Progenitor cell of endocrine pancreas (in vitro differentiated cells): ENCODE results near the gene SMCHD1. TPM values are rescaled to one million over a fixed set of nuclear protein-coding genes. Genes with fewer than 3 reads are reported as not detected.
A peak's percentile ranks its signal among the peaks of the same experiment; 100 is the strongest.
"Not testable (repeated sequence)": the region's sequence is repeated elsewhere in the genome, so short reads cannot be mapped to it uniquely, and the experiment has no call there.

Experiments
- DNase-seq: peaks from one replicate; pipeline ENCODE4 v3.0.0; 2021; ENCODE audit warnings: low spot score; ENCODE audit not compliant: unreplicated experiment
- H3K27ac Mint-ChIP-seq: 2 replicates; pipeline ENCODE4 v1.8.0; 2021; ENCODE audit warnings: mild to moderate bottlenecking, moderate library complexity, mixed read lengths
- H3K27me3 Mint-ChIP-seq: 2 replicates; pipeline ENCODE4 v1.8.0; 2021; ENCODE audit warnings: mixed read lengths
- H3K36me3 Mint-ChIP-seq: 2 replicates; pipeline ENCODE4 v1.8.0; 2022; ENCODE audit warnings: mixed read lengths; ENCODE audit not compliant: insufficient read depth
- H3K4me1 Mint-ChIP-seq: 2 replicates; pipeline ENCODE4 v1.8.0; 2021; ENCODE audit warnings: low read depth, mixed read lengths
- H3K4me3 Mint-ChIP-seq: 2 replicates; pipeline ENCODE4 v1.8.0; 2021; ENCODE audit warnings: low read depth, mild to moderate bottlenecking, moderate library complexity, mixed read lengths
- H3K9me3 Mint-ChIP-seq: 2 replicates; pipeline ENCODE4 v1.8.0; 2021; ENCODE audit warnings: low read depth, mixed read lengths
- CTCF ChIP-seq: fragments of 200-600 bp; sonication (generic); IDR thresholded peaks from one replicate; pipeline ENCODE4 v1.5.0; 2021; ENCODE audit warnings: antibody characterized with exemption, mild to moderate bottlenecking; ENCODE audit not compliant: unreplicated experiment
- total RNA-seq: library from RNA; stranded (reverse); gene quantifications from 2 replicates; pipeline ENCODE4 v1.2.1, GENCODE V29; 2021

SMCHD1 gene
- total RNA-seq, 1 donor from 2014 or later, result 59.2 TPM

- Mint-ChIP-seq H3K27me3 (no peaks in the 10 kb centered on the region), H3K27ac (no peak overlapping the region), H3K4me3 (no peak overlapping the region), H3K36me3 (peaks cover 14% of the 10 kb centered on the region), H3K4me1 (no peaks in the 10 kb centered on the region), H3K9me3 (no peaks in the 10 kb centered on the region)
- no peak for DNase-seq
- no peak for TF ChIP-seq CTCF
Measured at GRCh38 chr18:2794159-2794558, 138.6 kb downstream of the SMCHD1 start.

GRCh38 chr18:2797951-2798350, 142.4 kb downstream of the SMCHD1 start:
- Mint-ChIP-seq H3K4me3 (no peak overlapping the region), H3K9me3 (no peaks in the 10 kb centered on the region), H3K4me1 (peaks cover 2% of the 10 kb centered on the region)

GRCh38 chr18:2799369-2799768, 143.8 kb downstream of the SMCHD1 start:
- H3K9me3 Mint-ChIP-seq, result no peaks in the 10 kb centered on the region
- no peak for DNase-seq
- TF ChIP-seq CTCF, result no peak
- H3K4me3 Mint-ChIP-seq, result no peak overlapping the region
- H3K27me3 Mint-ChIP-seq, result no peaks in the 10 kb centered on the region
- H3K27ac Mint-ChIP-seq, result no peak overlapping the region
- peaks cover 2% of the 10 kb centered on the region for H3K4me1 Mint-ChIP-seq
- H3K36me3 Mint-ChIP-seq, result peaks cover 14% of the 10 kb centered on the region

More at GRCh38 chr18:2797951-2798350, 142.4 kb downstream of the SMCHD1 start:
- no peak for TF ChIP-seq CTCF
- no peaks in the 10 kb centered on the region for H3K27me3 Mint-ChIP-seq
- no peak overlapping the region for H3K27ac Mint-ChIP-seq
- peaks cover 16% of the 10 kb centered on the region for H3K36me3 Mint-ChIP-seq
- no peak for DNase-seq

GRCh38 chr18:2805970-2806943, 150.7 kb downstream of the SMCHD1 start:
- Mint-ChIP-seq H3K36me3 (peaks cover 6% of the 10 kb centered on the region), H3K27me3 (no peaks in the 10 kb centered on the region), H3K27ac (peak overlapping the region; percentile 4), H3K4me1 (peaks cover 4% of the 10 kb centered on the region), H3K4me3 (no peak overlapping the region), H3K9me3 (peaks cover 17% of the 10 kb centered on the region)
- DNase-seq, result no peak
- no peak for TF ChIP-seq CTCF

- H3K27ac Mint-ChIP-seq, result not testable (repeated sequence)
Measured at GRCh38 chr18:2808640-2809039, 153.1 kb downstream of the SMCHD1 start.

GRCh38 chr18:2809666-2810183, 154.2 kb downstream of the SMCHD1 start:
- H3K4me1 Mint-ChIP-seq, H3K4me3 Mint-ChIP-seq, H3K27me3 Mint-ChIP-seq, H3K27ac Mint-ChIP-seq, H3K36me3 Mint-ChIP-seq, DNase-seq: not testable (repeated sequence)
- peaks cover 30% of the 10 kb centered on the region for H3K9me3 Mint-ChIP-seq

More at GRCh38 chr18:2808640-2809039, 153.1 kb downstream of the SMCHD1 start:
- H3K4me1 Mint-ChIP-seq, H3K4me3 Mint-ChIP-seq, DNase-seq, H3K36me3 Mint-ChIP-seq, H3K27me3 Mint-ChIP-seq: not testable (repeated sequence)
- peaks cover 25% of the 10 kb centered on the region for H3K9me3 Mint-ChIP-seq
